GM18520 (cell line): ENCODE data around the gene SLC9A8.

Experiments
- ATAC-seq: cut with Tn5 transposase; IDR thresholded peaks from one replicate; pipeline ENCODE4 v1.9.1; 2021; ENCODE audit not compliant: unreplicated experiment

The SLC9A8 gene

GRCh38 chr20:49811825-49812506 is 662 bp upstream of the SLC9A8 start:
- no peak for ATAC-seq

DNA sequence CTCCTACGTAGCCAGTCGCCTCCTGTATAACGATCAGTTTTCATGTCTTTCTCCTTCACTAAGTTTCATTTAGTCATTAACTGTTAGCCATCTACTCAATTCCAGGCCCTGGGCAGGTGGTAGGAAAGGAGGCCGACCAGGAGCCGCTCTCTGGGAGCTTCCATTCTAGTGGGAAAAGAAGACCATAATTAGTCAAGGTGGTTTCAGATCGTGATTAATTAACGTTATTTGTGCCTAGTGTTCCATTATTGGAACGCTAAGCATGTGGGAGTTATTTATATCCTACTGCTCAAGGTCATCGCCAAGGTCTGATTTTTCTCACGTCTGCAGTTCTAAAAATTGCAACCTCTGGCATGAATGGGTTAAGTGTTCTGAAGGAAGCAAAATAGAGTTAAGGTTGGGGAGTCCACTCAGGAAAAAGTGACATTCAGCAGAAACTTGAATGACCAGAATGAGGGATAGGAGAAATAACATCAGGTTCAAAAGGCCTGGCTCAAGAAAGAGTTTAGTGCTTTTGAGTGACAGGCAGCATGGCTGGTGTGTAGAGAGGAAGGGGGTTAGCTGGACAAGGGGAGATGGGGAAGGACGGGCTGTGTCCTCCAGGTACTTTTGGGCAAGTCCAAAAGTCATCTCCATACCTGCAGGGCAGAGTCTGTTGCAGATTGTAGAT is 812 bp downstream of the SLC9A8 start:
- no peak for ATAC-seq

GRCh38 chr20:49814057-49814694 is 1.5 kb downstream of the SLC9A8 start:
- ATAC-seq = no peak

DNA sequence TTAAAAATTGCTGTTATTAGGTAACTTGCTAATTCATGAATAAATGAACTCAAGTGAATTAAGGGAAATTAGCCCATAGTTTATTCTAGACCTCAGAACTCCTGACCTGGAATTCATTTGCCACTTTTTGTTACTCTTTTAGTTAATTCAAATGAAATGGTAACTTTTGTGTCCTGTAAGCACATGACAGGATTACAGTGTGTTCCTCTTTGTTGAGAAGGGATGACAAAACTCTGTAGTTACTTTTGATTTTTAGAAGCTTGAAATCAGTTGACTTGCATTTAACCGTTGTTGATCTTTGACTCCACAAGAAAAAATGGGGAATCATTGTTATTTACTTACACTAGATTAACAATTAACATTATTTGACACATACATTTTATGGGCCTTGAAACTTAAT is 6.2 kb downstream of the SLC9A8 start:
- no peak for ATAC-seq

- no peak for ATAC-seq
Measured at GRCh38 chr20:49819702-49820101, 7.1 kb downstream of the SLC9A8 start.

- no peak for ATAC-seq
Measured at GRCh38 chr20:49821381-49821780, 8.8 kb downstream of the SLC9A8 start.

- ATAC-seq = no peak
Measured at GRCh38 chr20:49821870-49822331, 9.3 kb downstream of the SLC9A8 start.

DNA sequence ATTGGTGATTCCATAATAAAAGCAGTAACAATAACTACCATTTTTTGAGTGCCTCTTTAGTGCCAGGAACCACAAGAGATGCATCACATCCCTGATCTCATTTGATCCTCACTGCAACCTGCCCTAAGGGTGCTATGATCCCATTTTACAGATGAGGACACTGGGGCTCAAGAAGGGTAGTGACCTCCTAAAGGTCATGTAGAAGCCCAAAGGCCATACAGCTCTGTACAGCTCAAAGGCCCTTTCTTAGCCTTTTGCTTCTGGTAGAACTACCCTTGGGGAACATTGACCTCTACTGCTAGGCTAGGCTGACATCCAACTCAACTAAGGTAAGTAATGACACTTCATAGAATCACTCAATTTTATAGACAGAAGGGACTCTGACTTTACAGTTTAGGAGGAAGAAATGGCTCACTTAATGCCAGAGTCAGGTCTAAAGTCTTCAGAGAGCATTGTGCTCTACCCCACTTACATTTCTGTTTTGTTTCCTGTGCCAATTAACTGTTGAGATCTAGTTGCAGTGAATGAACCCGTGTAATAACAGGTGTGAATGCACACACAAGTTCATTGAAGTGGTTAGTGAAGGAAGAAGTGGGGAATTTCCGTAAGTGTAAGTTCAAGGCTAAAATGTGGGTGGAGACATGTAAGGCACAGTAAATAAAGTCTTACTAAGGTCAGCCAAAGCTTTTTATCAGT is 10.7 kb downstream of the SLC9A8 start:
- ATAC-seq = no peak

DNA sequence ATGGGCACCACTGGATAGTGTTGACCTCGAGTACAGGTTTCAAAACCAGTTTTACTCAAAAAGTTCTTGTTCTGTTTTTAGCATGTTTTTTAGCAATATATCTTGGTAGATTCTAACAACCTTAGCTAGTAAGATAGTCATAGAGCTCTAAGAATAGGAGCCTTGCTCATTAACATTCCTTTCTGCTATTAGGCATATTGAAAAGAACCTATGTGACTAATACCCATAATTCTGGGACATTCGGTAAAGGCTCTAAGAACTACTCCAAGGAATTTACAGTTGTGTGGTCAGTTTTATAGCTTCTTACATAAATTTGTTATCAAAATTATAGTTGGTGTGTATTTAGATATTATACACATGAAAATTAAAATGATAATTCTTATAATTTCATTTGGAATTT is 11.6 kb downstream of the SLC9A8 start:
- no peak for ATAC-seq

DNA sequence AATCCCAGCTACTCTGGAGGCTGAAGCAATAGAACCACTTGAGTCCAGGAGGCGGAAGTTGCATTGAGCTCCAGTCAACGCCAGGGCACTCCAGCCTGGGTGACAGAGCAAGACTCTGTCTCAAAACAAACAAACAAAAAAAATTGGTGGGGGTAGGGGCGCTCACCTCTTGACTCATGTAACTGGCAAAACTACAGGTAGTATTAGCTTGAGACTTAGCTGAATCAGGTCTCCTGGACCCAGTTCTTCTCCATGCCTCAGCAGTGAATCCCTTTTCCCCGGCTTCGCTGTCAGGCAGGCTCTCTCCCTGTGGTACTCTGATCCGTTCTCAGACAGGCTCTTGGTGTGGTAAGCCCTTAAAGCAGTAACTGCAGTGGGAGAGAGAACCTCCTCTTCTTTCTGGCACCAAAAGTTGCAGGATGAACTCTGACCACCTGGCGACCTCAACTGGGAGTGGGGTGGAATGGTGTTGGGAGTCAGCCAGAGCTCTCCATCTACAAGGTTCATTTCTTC is 12.9 kb downstream of the SLC9A8 start:
- ATAC-seq = no peak

GRCh38 chr20:49831022-49831769 is 18.6 kb downstream of the SLC9A8 start:
- no peak for ATAC-seq

- no peak for ATAC-seq
Measured at GRCh38 chr20:49831770-49832631, 19.4 kb downstream of the SLC9A8 start.

DNA sequence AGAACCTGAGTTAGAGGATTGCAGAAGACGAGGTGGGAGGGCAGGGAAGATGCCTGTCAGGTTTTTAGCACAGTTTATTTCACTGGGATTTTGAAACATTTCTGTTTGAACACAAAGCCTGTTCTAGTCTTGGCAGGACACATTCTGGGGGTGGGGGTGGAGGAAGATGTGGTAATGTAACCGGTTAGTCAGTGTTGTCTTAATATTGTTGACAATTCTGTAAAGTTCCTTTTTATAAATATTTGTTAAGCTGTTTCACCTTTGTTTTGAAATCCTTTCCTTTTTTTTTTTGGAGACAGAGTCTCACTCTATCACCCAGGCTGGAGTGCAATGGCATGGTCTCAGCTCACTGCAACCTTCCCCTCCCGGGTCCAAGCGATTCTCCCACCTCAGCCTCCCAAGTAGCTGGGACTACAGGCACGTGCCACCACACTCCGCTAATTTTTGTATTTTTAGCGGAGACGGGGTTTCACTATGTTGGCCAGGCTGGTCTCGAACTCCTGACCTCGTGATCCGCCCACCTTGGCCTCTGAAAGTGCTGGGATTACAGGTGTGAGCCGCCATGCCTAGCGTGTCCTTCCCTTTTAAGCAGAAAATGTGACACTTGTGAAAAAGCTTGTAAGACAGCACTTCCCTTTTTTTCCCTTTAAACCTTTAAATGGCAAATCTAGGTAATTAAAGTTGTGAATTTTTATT is 20.2 kb downstream of the SLC9A8 start:
- no peak for ATAC-seq

- ATAC-seq = no peak
Measured at GRCh38 chr20:49833483-49833882, 20.9 kb downstream of the SLC9A8 start.

GRCh38 chr20:49835031-49835430 is 22.4 kb downstream of the SLC9A8 start:
- no peak for ATAC-seq

DNA sequence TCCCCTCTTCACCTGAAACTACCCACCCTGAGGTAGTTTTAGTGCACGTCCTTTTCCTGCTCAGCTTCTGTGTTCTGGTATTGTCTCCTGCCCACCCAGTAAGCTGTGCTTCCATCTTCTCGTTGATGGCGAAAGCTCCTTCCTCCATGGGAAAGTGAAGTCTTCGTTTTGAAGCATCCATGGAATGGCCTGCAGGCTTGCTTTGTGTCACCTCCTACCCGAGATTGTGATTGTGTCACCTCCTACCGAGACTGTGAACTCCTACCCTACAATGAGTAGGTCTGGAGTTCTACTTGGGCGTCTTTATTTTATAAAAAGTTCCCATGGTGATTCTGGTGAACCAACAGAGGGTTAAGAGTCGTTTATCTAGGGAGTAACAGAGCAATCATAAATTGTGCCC is 25.9 kb downstream of the SLC9A8 start:
- ATAC-seq = no peak

GRCh38 chr20:49843139-49843538 is 30.5 kb downstream of the SLC9A8 start:
- ATAC-seq = no peak

GRCh38 chr20:49843770-49844380 is 31.2 kb downstream of the SLC9A8 start:
- no peak for ATAC-seq

DNA sequence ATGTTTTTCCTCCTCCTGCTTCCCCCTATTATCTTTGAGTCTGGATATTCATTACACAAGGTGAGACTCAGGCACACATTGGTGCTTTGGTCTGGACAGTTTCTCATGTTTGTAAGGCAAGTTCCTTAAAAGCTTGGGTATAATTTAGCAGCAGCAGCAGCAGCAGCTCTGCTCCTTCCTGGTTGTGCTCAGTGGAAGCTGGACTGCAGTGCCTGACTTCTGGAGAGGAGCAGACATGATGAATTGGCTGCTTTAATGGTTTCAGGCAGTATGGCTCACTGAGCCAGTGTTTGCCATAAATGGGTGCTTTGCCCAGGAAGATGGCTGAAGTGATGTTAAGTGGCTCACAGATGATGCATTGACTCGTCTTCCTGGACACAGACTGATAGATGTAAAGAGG is 32.4 kb downstream of the SLC9A8 start:
- ATAC-seq = no peak
